ENCODE measurements around the gene CDT1.
A peak's percentile ranks its signal among the peaks of the same experiment; 100 is the strongest.

The CDT1 gene

DNA sequence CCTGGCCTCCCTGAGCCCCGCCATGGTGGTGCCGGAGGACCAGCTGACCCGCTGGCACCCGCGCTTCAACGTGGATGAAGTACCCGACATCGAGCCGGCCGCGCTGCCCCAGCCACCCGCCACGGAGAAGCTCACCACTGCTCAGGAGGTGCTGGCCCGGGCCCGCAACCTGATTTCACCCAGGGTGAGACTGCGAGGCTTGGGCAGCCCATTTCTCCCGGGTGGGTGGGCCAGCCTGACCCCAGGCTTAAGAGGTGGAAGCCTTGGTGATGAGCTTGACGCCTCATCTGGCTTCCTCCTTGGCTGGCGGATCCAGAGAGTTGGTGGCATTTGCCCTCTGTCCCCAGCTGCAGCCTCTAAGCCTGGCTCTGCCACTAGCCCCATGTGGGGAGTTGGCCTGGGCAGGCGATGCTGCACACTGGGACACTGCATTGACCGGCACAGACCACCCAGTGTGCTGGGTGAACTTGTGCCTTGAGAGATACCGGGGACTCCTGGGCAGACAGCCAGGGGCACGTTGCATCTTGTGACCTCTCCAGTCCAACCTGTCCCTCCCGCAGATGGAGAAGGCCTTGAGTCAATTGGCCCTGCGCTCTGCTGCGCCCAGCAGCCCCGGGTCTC, 3.0 kb downstream of the CDT1 start:
- no peak for DNase-seq

DNA sequence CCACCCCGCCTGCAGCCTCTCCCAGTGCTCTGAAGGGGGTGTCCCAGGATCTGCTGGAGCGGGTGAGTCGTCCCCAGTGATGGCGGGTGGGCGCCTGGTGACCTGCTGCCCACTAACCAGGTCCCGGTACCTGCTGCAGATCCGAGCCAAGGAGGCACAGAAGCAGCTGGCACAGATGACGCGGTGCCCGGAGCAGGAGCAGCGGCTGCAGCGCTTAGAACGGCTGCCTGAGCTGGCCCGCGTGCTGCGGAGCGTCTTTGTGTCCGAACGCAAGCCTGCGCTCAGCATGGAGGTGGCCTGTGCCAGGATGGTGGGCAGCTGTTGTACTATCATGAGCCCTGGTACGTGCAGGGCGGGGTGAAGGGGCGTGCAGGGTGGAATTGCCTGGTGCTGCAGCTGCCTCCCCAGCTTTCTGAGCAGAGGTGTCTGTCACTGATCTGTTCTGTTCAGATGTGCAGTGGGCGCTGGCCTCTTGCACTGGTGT, 3.6 kb downstream of the CDT1 start:
- DNase-seq, result peak; percentile 19

DNA sequence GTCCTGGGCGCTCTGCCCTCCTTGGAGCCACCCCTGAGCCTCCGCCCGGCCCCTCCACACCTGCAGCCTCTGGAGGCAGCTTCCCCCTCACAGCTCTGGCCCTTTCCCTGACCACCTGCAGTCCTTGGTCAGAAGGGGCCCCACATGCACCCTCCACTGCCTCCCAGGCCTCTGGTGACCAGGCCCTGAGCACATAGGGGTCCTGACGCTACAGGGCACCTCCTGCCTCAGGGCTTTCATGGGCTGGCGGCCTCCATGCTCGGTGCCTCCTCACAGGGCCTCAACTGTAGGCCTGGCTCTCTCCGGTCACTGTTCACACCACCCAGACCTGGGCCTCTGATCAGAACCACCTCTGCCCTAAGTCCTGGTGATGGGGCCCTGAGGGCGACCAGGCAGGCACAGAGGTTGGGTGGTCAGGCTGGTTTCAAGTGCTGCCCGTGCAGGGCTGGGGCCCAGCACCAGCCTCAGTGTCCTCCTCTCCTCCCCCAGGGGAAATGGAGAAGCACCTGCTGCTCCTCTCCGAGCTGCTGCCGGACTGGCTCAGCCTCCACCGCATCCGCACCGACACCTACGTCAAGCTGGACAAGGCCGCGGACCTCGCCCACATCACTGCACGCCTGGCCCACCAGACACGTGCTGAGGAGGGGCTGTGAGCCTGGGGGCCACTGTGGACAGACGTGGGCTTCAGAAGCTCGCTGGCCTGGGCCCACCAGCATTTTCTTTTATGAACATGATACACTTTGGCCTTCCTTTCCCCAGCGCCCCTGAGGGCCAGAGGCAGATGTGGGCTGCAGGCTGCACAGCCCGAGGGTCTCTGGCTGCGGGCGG, 4.3 kb downstream of the CDT1 start:
- DNase-seq, result peak; percentile 16

DNA sequence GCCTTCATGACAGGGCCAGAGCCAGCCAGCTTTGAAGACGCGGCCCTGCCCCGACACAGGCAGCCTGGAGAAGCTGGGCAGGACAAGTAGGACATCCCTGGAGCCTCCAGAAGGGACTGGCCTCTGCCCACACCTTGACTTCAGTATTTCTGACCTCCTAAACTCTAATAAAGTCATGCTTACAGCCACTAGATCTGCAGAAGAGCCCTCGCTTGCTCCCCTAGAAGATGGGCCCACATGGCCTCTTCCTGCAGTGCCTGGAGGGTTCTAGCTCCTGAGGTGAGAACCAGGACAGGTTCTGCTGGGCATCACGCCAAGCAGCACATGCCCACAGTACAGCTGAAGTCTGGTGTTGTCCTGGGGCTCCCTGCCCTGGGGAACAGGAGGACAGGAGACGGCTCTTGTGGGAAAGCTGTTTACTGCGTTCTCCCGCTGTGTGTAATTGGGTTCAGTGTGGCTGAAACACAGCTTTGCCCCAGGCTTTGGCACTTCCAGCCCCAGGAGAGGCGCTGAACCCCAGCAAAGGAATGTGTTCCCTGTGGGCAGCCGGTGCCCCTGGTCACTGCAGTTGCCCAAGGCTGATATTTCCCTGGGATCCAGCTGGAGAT, 5.6 kb downstream of the CDT1 start:
- no peak for DNase-seq

DNA sequence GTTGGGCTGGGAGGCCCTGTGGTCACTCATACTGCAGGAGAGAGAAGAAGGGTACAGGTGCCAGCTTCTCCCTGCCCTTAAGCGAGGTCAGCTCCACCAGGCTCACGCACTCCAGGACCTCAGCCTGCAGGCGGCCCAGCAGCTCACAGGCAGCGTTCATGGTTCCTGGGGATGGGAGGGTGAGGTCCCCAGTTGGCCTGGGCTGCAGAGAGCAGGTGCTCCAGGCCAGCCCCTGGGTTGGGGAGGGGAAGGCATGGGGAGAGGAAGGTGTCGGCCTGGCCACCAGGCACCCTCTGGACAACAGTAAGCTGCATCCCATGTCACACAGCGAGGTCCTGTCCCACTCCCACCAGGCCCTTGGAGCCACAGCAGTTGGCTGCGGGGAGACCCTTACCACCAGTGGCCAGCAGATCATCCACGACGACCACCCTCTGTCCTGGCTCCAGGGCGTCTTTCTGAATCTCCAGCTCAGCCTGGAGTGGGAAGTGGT, 6.1 kb downstream of the CDT1 start:
- no peak for DNase-seq

DNA sequence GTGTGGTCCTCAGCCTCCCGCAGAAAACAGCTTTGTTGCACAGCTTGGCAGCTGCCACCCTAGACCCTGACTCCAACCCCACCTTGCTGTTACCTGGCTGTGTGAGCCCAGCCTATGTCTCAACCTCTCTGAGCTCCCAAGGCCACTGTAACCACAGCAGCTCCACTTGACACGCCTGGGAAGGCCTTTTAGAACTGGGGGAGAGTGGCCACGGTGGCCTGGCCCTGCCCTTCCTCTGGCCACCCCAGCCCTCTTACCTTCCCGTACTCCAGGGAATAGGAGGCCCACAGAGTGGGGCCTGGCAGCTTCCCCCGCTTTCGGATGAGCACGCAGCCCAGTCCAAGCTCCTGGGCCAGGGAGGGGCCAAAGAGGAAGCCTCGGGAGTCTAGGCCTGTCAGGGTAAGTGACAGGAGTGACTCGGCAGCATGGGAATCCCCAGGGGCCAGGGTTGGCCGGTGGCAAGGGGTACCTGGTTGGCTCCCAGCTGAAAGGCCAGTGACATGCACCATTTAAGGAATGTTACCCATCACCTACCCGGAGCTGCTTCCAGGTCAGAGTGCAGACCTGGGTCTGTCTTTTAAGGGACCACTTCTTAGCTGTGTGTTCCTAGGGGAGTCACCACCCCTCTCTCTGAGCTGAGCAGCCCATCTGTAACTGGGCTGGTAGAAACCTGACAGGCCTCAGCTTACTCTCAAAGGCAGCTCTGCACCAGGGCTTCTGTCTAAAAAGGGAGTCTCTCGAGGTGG, 6.8 kb downstream of the CDT1 start:
- peak; percentile 44 for DNase-seq

DNA sequence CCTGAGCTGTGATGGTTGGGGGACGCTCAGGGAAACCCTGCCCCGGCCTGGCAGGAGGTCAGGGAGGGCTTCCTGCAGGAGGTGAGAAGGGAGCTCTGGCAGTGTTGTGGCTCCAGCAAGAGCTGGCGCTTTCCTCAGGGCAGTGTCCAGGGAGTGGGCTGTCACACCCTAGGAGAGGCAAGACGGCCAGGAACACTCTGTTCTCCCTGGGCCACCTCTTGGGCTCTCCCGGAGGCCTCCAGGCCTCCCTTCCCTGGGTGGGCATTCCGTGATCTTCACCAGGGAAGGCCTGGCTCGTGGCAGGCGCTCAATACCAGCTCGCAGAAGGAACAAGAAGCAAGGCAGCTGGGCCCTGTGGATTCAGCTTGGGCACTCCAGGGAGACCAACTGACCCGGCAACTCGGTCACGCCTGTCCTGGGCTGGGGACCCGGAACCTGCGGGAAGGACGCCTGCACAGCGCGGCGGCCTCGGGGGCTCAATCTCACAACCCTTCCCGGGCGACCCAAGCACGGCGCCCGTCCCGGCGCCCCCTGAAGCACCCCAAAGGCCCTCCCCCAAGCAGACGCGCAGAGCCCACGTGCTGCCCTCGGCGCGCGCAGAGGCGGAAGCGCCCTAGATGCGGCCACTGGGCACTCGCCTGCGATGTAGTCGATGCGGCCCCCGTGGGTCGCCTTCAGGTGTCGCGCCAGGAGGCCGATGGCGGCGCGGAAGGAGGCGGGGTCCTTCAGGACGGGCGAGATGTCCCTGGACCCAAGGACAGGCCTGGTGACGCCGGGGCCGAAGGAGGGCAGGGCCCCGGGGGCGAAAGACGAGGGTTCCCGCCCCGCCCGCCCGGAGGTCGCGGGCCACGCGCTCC, 7.6 kb downstream of the CDT1 start:
- peak; percentile 64 for DNase-seq

DNA sequence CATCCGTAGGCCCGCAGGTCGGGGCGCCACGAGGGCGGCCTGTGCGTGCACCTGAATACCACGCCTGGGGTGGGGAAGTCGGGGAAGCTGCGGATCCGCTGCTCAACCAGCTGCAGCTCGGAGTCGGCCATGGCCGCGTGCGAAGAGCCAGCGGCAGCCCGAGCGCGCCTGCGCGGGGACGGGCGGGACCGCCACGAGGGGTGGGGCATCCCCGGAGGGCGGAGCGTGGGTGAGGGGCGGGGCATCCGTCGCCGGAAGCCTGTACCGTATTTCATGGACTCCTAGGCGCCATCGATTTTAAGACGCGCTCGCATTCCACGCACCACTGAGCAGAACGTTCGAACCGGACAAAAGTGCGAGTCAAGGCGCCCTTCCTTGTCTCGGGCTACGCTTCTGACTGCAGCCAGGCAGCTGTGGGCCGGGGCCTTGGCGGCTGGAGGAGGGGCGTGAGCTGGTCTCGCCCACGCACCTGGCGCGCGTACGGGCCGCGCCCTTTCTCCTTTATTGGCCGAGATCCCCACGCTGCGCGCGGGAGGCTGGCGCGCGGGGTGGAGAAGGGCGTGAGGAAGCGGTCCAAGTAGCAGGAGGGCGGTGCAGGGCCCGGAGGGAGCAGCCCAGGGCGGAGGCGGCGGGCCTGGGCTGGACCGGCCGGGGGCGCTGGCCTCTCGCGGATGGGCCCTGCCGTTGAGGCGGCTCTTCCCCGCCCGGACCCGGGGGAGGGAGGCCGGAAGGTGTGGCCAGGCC, 8.4 kb downstream of the CDT1 start, which contains the start of gene APRT:
APRT (minus strand) TSS at position 160 of the 744 bp plus-strand sequence; CDS start at position 131, 29 bp downstream.
- DNase-seq, result peak; percentile 98

DNA sequence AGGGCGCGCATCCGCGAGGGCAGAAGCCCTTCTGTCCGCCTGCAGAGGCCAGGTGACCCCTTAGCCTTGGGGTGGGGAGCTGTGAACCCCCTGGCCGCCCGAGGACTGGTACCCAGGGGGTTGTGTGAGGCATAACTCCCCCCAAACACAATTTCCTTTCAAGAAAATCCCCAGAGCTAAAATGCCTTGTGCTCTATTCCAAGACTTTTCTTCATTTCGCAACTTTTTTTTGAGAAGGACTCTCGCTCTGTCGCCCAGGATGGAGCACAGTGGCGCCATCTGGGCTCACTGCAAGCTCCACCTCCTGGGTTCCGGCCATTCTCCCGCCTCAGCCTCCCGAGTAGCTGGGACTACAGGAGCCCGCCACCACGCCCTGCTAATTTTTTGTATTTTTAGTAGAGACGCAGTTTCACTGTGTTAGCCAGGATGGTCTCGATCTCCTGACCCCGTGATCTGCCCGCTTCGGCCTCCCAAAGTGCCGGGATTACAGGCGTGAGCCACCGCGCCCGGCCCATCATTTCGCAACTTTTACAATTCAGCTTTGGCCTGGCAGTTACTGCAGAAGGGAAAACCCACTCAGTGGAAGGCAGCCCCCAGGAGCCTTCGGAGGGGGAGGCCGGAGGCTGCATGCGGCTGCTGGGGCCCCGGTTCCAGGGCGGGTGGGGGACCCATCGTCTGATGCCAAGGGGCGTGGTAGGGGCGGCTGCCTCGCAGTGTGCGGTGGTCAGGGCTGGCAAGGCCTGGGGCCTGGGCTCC, 9.1 kb downstream of the CDT1 start:
- no peak for DNase-seq

DNA sequence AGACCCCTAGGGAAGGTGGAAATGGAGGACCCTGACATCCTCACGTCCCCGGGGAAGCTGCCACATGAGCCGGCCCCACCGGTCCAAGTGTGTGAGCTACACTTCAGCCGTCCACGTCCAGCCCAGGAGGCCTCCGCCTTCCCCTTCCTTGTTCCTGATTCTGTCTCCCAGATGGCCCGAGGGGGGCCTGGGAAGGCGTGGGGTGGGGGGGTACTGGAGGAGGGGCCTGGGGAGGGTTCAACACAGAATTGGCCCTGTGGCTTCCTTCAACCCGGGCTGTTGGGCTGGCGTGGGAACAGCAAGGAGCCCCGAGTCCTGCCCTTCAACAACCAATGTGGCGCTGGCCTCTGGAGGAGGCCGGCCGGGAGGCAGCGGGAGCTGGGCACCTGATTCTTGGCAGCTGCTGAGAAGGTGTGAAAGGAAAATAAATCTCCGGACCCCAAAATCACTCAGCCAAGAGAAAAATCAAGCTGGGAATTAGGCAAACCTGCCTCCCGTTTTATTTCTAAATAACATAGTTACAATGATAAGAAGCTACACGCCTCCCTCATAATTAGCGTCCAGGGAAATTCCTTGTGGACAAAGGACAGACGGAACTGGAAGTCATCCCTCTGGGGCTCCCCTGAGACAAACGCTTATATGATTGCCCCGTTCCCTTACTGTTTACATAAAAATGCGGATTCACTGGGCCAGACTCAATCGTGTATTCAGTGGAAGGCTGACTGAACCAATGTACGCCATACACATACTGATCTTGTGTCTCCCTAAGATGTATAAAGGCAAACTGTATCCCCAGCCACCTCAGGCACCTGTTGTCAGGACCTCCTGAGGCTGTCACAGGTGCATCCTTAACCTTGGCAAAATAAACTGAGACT, 9.9 kb downstream of the CDT1 start:
- DNase-seq, result no peak

DNA sequence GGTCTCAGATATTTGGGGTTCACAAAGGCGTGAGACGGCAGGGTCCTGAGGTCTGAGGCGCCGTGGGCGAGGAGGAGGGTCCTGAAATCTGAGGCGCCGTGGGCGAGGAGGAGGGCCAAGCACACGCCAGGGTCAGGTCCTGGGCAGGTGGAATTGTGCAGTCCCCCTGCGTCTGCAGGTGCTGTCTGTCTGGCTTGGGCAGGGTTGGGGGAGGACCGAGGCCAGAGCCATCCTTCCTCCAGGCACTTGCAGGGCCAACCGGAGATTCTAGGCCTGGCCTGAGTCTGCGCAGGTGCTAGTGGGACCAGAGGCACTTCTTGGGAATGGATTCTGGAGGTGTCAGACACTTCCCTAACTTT, 10.5 kb downstream of the CDT1 start:
- DNase-seq, result no peak

DNA sequence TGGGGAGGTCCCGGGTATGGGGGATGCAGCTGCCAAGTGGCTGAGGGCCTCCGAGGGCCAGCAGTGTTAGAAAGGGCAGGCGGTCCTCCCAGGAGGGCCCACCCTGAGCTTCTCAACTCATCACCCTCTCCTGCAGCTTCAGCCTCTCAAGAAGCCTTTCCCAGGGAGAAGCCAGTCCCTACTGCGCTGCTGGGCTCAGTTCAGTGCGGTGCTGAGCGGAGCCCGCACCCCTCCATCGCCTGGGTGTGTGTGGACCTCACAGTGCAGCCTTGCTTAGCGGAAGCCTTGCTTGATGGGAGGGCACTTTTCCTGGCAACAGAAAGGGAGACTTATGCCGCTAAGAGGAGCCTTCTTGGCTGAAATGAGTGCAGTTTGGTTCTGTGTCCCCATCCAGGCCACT, 11.6 kb downstream of the CDT1 start:
- no peak for DNase-seq

DNA sequence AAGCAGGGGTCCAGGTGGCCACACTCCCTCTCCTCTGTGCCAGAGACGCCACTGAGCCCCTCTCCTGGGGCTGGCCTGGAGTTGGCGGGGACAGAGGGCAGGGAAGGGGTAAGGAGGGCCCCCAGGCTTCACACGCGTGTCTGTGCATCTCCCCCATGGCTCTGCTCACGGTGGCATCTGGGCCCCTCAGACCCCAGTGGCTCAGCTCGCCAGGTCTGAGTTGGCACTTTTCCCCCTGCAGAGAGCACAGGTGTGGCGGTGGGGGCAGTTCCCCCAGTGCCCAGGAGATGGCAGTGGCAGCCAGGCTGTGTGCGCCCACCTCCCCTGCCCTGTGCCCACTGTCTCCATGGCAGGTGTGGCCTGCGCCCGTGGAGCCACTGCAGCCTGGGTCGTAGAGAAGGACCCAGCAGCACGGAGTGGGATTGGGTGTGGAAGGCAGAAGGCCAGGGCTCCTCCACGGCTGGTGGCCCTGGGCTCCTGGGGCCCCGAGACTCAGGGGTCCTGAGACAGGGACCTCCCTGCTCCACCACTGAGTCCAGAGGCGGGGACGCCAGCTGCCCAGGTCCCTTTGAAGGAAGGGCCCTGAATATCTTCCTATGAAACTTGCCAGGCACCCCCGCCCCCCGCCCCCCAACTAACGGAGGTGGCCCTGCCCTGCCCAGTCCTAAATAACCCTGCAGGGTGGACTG, 12.5 kb downstream of the CDT1 start:
- peak; percentile 60 for DNase-seq

DNA sequence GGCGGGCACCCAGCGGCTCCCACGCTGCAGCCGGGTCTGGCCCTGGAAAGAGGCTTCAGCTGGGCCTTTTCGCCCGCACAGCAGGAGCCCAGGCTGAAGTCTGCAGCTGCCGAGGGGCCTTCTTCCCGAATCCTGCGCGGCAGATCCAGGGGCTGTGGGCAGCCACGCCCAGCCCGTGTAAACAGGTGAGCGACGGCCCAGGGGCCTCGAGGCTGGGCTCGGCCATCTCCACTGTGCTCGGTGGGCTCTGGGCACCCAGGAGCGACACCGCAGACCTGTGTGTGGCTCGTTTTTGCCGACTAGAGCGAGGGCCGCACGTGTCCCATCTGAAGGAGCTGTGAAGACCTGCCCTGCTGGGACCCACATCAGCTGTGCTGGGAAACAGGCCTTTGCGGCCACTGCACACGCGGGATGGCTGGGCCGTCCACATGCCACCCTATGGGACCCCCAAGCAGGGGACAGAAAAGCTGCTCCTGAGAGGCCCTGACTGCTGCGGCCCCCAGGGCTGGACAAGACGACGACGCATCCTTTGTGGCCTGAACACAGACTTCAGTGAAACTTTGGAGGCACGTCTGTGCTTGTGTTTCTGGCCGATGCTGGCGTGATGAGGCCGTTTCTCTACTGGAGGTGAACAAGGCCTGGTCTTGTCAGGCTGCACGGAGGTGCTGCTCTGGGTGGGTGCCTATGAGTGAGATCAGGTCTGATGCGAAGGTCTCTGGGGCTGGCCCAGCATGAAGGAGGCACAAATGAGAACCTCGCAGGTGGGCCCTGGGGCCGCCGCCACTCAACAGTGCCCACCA, 13.3 kb downstream of the CDT1 start:
- DNase-seq, result no peak

DNA sequence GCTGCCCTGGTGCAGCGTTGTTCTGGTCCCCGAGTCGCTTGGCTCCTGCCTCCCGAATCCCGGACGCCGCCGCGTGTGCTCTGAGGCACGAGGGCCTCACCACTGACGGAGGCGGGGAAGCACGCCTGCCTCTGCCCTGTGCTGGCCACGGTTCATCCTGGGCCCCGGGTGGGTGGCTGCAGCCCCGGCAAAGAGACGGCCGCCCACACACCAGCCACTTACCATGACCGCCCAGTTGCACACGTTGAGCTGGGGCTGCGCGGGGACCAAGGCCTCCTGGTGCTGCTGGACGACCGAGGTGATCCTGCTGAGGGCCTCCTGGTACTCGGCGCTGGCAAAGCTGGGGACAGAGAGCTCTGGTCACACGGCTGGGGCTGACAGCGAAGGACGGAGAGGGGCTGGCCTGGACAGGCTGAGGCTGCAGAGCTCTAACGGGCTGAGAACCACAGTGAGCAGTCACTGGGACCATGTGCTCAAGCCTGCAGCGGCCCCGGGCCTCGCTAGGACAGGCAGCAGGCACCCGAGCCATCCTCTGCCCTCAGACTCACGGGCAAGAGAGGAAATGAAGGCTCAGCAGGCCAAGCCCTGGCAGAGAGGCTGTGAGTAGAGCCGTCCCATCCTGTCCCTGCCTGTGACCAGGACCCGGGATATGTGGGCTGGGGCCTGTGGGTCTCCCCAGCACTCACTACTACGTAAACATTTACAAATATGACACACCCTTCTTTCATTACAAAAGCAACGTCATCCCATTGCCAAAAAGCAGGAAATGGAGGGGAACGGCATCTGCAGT, 14.4 kb downstream of the CDT1 start:
- DNase-seq, result no peak

DNA sequence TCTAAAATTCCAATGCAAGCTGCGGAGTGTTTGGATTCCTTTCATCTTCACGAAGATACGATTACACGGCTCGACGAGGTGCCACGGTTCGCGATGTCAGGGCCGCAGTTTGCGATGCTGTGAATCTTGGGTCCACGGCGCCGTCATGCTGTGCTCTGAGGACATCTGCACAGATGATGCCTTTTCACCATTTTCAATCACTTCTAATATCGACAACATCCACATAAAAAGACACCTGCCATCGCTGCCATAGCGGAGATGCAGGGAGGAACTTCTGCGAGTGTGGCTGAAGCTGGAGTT, 14.9 kb downstream of the CDT1 start:
- DNase-seq, result no peak

DNA sequence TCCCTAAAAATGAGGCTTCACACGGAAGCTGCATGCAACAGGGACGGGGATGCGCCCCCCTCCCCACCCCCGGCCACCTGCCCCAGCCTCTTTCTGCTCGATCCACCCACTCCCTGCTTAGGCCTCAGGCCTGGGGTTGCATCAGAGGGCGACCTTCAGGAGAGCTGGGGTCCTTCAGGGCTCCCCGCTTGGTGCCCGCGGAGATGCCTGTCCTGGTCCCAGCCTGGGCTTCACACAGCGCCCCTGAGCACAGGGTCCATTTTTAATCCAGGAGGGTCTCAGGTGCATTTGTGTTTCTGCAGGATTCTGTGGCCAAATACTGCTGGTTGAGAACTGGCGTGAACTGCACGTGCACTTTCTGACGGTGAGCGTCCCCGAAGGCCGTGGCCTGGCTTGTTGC, 15.5 kb downstream of the CDT1 start:
- DNase-seq, result no peak
